CD4-positive, alpha-beta T cell (primary cell): ENCODE data around the gene B4GALT2. TPM values are rescaled to one million over a fixed set of nuclear protein-coding genes. Genes with fewer than 3 reads are reported as not detected.
A peak's percentile ranks its signal among the peaks of the same experiment; 100 is the strongest.

ENCODE experiments used
- ATAC-seq: fragments of 200-7000 bp; cut with Tn5 transposase; one replicate; pipeline ENCODE4 v1.10.0; 2022; ENCODE audit warnings: mild to moderate bottlenecking; ENCODE audit not compliant: poor library complexity
- CTCF ChIA-PET: fragments of 350-600 bp; sonication (Branson Sonifier 250); formaldehyde crosslinking; loops from one replicate; lab custom pipeline; 2021; ENCODE audit warnings: antibody characterized with exemption, inconsistent platforms; lab: Charles Lee
- POLR2A ChIA-PET: fragments of 350-600 bp; sonication (Branson Sonifier 250); formaldehyde crosslinking; loops from one replicate; lab custom pipeline; 2021; ENCODE audit warnings: antibody characterized with exemption, inconsistent platforms; lab: Charles Lee
- DNase-seq, 14 experiments: peaks; one replicate each; pipeline ENCODE4 v3.0.0-alpha.2; 2013 to 2020; ENCODE audit warnings: mixed read lengths in 2 of 14
- H3K27ac ChIP-seq, 2 donors: one replicate each; pipeline versions ENCODE4 v1.5.1 to v1.7.0; 2013; ENCODE audit warnings: low read length in 2 of 2, low read depth in 1 of 2, mild to moderate bottlenecking in 1 of 2
- H3K27me3 ChIP-seq, 2 experiments: 1 replicate in 1 of 2; 2 replicates in 1 of 2; pipeline versions ENCODE4 v1.6.1 to v1.7.0; 2013; ENCODE audit warnings: low read length in 2 of 2, control low read depth in 1 of 2, mild to moderate bottlenecking in 1 of 2, moderate library complexity in 1 of 2; ENCODE audit not compliant: insufficient read depth in 2 of 2, control insufficient read depth in 1 of 2
- H3K36me3 ChIP-seq: one replicate; pipeline ENCODE4 v1.6.1; 2013; ENCODE audit warnings: low read length, control low read depth; ENCODE audit not compliant: insufficient read depth
- H3K4me1 ChIP-seq: one replicate; pipeline ENCODE4 v1.6.1; 2013; ENCODE audit warnings: low read length, control low read depth; ENCODE audit not compliant: insufficient read depth
- H3K4me3 ChIP-seq: one replicate; pipeline ENCODE4 v1.5.1; 2013; ENCODE audit warnings: mild to moderate bottlenecking, low read length, moderate library complexity
- H3K9me3 ChIP-seq, 2 experiments: 1 replicate in 1 of 2; 2 replicates in 1 of 2; pipeline versions ENCODE4 v1.6.1 to v1.7.0; 2013; ENCODE audit warnings: low read length in 2 of 2, mild to moderate bottlenecking in 2 of 2, control low read depth in 1 of 2, moderate library complexity in 1 of 2; ENCODE audit not compliant: control insufficient read depth in 1 of 2, insufficient read depth in 1 of 2
- H3K27ac Mint-ChIP-seq: one replicate; pipeline ENCODE4 v1.8.0; 2020; ENCODE audit warnings: mixed read lengths
- H3K27me3 Mint-ChIP-seq: one replicate; pipeline ENCODE4 v1.8.0; 2021; ENCODE audit warnings: mixed read lengths
- H3K36me3 Mint-ChIP-seq: one replicate; pipeline ENCODE4 v1.8.0; 2021; ENCODE audit warnings: low read depth, mixed read lengths
- H3K4me1 Mint-ChIP-seq: one replicate; pipeline ENCODE4 v1.8.0; 2021; ENCODE audit warnings: low read depth, mixed read lengths
- H3K4me3 Mint-ChIP-seq: one replicate; pipeline ENCODE4 v1.8.0; 2020; ENCODE audit warnings: mild to moderate bottlenecking, mixed read lengths
- H3K9me3 Mint-ChIP-seq: one replicate; pipeline ENCODE4 v1.8.0; 2020; ENCODE audit warnings: mixed read lengths
- intact Hi-C, 2 experiments: fragments of 100-400 bp; cut with DNase I in 1 of 2; cut with micrococcal nuclease in 1 of 2; formaldehyde crosslinking; loops; one replicate each; pipeline versions ENCODE4 v1.15.1 to v1.9.0; 2023 to 2025; cut with DNase I, micrococcal nuclease
- total RNA-seq, 174 experiments: library from RNA in 2 of 174; stranded (reverse) in 2 of 174; gene quantifications; one replicate each; pipeline ENCODE4 v1.2.3 and lab custom pipeline; 2021 to 2026
- TF ChIP-seq, protein P1 (sequence below): fragments of 200-600 bp; IDR thresholded peaks from one replicate; pipeline ENCODE4 v1.8.0; 2022; ENCODE audit warnings: antibody characterized with exemption, mild to moderate bottlenecking

B4GALT2 gene
- total RNA-seq, 2 experiments from 2014 or later, result 0.22 to 0.34 TPM

- peak overlapping the region; percentile 90 for H3K4me3 Mint-ChIP-seq
- H3K27me3 Mint-ChIP-seq, result peaks cover 13% of the 10 kb centered on the region
- H3K27ac Mint-ChIP-seq, result no peak overlapping the region
- TF ChIP-seq, protein P1, sequence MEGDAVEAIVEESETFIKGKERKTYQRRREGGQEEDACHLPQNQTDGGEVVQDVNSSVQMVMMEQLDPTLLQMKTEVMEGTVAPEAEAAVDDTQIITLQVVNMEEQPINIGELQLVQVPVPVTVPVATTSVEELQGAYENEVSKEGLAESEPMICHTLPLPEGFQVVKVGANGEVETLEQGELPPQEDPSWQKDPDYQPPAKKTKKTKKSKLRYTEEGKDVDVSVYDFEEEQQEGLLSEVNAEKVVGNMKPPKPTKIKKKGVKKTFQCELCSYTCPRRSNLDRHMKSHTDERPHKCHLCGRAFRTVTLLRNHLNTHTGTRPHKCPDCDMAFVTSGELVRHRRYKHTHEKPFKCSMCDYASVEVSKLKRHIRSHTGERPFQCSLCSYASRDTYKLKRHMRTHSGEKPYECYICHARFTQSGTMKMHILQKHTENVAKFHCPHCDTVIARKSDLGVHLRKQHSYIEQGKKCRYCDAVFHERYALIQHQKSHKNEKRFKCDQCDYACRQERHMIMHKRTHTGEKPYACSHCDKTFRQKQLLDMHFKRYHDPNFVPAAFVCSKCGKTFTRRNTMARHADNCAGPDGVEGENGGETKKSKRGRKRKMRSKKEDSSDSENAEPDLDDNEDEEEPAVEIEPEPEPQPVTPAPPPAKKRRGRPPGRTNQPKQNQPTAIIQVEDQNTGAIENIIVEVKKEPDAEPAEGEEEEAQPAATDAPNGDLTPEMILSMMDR, result no peak
- Histone ChIP-seq H3K9me3 (no peaks in the 10 kb centered on the region), H3K27ac (no peak overlapping the region), H3K4me3 (peak overlapping the region; percentile 37), H3K36me3 (peaks cover 25% of the 10 kb centered on the region), H3K27me3 (peaks cover 5 to 7% of the 10 kb centered on the region in 2 experiments), H3K4me1 (peaks cover 43% of the 10 kb centered on the region)
- ATAC-seq (no peak), DNase-seq (peak in 2 of 14 experiments; percentile 17 to 49)
- intact Hi-C loops, result loop anchor here in 1 of 2 experiments (5.0 to 10.0 kb wide), 5 partner anchors 375 to 1212 kb away; partner anchors contain the start of genes C1orf50, CDC20, CFAP57 and EBNA1BP2
- ChIA-PET CTCF (no interaction called here), POLR2A (no interaction called here)
- H3K36me3 Mint-ChIP-seq, result peaks cover 42% of the 10 kb centered on the region
- H3K9me3 Mint-ChIP-seq, result no peaks in the 10 kb centered on the region
- H3K4me1 Mint-ChIP-seq, result peaks cover 38% of the 10 kb centered on the region
These were observed 681 bp downstream of the B4GALT2 start for GRCh38 chr1:43979528-43980254.

GRCh38 chr1:43980255-43981134 lies 1.5 kb downstream of the B4GALT2 start:
- no peaks in the 10 kb centered on the region for H3K9me3 Mint-ChIP-seq
- intact Hi-C loops, result no loop called here
- ATAC-seq (no peak), DNase-seq (no peak)
- peaks cover 25% of the 10 kb centered on the region for H3K36me3 ChIP-seq
- H3K27me3 ChIP-seq, result peaks cover 5 to 7% of the 10 kb centered on the region in 2 experiments
- H3K27ac ChIP-seq, result no peak overlapping the region
- peaks cover 13% of the 10 kb centered on the region for H3K27me3 Mint-ChIP-seq
- no peaks in the 10 kb centered on the region for H3K9me3 ChIP-seq
- CTCF ChIA-PET, result no interaction called here
- H3K36me3 Mint-ChIP-seq, result peaks cover 38% of the 10 kb centered on the region
- peak overlapping the region; percentile 90 for H3K4me3 Mint-ChIP-seq
- TF ChIP-seq, protein P1, result no peak
- no peak overlapping the region for H3K4me3 ChIP-seq
- H3K4me1 ChIP-seq, result peaks cover 40% of the 10 kb centered on the region
- POLR2A ChIA-PET, result no interaction called here
- no peak overlapping the region for H3K27ac Mint-ChIP-seq
- peaks cover 38% of the 10 kb centered on the region for H3K4me1 Mint-ChIP-seq

GRCh38 chr1:43981135-43981491 lies 2.1 kb downstream of the B4GALT2 start:
- no peak for ATAC-seq
- Histone ChIP-seq H3K27ac (no peak overlapping the region), H3K27me3 (peaks cover 5 to 7% of the 10 kb centered on the region in 2 experiments), H3K4me1 (peaks cover 34% of the 10 kb centered on the region), H3K9me3 (no peaks in the 10 kb centered on the region), H3K36me3 (peaks cover 24% of the 10 kb centered on the region), H3K4me3 (no peak overlapping the region)
- H3K27me3 Mint-ChIP-seq, result peaks cover 13% of the 10 kb centered on the region
- H3K4me1 Mint-ChIP-seq, result peaks cover 31% of the 10 kb centered on the region
- H3K4me3 Mint-ChIP-seq, result peak overlapping the region; percentile 56
- ChIA-PET POLR2A (no interaction called here), CTCF (no interaction called here)
- intact Hi-C loops, result no loop called here
- H3K9me3 Mint-ChIP-seq, result no peaks in the 10 kb centered on the region
- TF ChIP-seq, protein P1, result no peak
- peaks cover 32% of the 10 kb centered on the region for H3K36me3 Mint-ChIP-seq
- H3K27ac Mint-ChIP-seq, result no peak overlapping the region
- no peak for DNase-seq
